SH-SY5Y (cell line): ENCODE results near the gene SEMA4D.

ENCODE experiments used
- GATA2 ChIP-seq: IDR thresholded peaks from 2 replicates; pipeline ENCODE4 v1.6.1; 2011; ENCODE audit warnings: mild to moderate bottlenecking, low read depth, low read length
- GATA3 ChIP-seq: IDR thresholded peaks from 2 replicates; pipeline ENCODE4 v1.6.1; 2011; ENCODE audit warnings: low read depth, mild to moderate bottlenecking, low read length, moderate library complexity

SEMA4D gene

GRCh38 chr9:89352874-89353649 lies 144.9 kb downstream of the SEMA4D start:
- TF ChIP-seq GATA3 (no peak), GATA2 (no peak)

GRCh38 chr9:89352451-89352850 lies 145.5 kb downstream of the SEMA4D start:
- TF ChIP-seq GATA2: no peak
- no peak for TF ChIP-seq GATA3

DNA sequence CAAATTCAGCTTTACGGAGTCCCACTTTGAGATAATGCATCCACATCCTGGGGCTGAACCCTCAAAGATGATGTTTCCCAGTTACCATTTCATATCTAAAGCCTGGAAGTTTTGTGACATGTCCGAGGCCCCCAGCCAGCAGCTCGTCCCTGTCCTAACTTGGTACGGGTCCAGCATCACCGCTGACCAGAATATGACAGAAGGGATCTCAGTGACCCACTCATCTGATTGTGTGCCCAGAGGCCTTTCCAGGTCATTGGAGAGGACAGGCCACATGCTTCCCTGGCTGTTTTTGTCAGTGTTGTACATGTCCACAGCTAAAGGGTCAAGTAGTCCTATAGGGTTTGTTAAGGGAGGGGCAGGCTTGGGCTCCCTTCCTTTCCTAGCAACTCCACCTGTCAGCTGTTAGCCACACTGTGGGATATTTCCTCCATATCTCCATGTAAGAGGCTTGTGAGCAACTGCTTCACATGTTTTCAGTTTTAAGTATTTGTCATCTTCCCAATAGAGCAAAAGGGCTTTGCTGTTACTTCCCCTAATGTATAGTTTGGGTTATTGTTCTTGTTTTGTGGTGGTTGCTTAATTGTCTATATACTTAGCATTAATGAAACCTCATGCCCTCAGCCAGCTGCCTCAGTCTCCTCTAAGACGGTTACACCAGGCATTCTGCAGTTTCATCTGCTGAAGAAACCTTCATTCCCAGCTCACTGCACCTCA lies 146.2 kb downstream of the SEMA4D start:
- TF ChIP-seq GATA3: no peak
- no peak for TF ChIP-seq GATA2

DNA sequence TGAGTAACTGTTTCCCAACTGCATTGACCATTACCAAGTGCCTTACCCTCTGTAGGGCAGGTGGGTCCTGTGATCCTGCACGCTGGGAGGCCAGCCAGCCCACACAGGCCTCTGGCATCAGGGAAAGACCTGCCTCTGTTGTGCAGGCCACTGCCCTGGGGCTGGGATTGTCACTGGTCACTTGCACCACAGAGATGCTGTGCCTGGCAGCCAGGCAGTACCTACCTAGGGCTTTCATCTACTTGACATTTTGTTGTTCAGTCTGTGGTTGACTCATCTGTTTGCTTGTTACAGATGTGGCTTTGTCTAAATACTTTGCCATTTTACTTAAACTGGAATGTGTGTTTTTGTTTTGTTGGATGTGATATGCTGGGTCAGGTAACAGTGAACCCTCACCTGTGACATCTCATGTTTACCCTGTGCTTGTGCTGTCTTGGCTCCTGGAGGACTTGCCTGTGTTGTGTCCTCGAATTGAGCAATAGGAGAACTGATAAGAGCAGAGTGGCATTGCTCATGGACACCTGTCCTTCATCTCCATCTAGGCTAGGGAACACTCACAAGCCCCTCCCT lies 146.8 kb downstream of the SEMA4D start:
- no peak for TF ChIP-seq GATA2
- no peak for TF ChIP-seq GATA3

GRCh38 chr9:89349607-89350006 lies 148.3 kb downstream of the SEMA4D start:
- no peak for TF ChIP-seq GATA3
- TF ChIP-seq GATA2: no peak

GRCh38 chr9:89347651-89348050 lies 150.3 kb downstream of the SEMA4D start:
- TF ChIP-seq GATA3: no peak
- no peak for TF ChIP-seq GATA2

GRCh38 chr9:89346696-89347095 lies 151.2 kb downstream of the SEMA4D start:
- TF ChIP-seq GATA2 (no peak), GATA3 (no peak)

DNA sequence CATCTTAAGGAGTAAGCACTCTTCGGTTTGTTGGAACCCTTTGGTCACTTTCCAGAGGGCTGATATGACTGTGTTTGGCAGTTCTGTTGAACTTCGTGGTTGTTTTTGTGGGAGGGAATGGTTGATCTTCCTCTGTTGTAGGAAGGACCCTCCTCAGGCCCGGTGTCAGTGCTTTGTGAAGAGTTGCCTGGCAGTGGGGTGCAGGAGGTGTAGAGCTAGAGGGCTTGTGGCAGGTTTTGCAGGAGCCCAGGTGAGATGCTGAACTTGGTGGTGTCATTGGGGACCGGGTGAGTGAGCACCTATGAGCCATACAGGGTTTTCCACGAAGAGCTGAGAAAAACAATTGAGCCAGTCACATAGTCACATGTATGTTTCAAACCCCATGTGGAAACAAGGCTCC lies 152.4 kb downstream of the SEMA4D start:
- no peak for TF ChIP-seq GATA2
- no peak for TF ChIP-seq GATA3

DNA sequence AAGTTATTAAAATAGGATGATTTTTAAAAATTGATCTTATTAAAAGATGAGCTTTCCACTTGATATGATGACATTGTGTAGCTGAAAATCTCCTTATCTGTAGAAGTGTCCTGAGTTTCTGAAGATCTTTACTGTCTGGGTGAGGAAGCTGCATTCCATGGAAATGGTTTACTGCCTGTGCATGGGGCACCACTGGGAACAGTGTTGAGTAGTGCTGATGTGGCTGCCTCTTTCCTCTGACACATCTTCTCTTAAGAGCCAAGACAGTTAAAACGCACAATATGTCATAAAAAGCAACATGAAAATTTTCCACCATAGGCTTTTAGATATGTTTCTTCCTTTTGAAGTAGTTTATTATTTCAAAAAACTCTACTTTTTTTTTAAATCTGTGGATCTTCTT lies 155.0 kb downstream of the SEMA4D start:
- TF ChIP-seq GATA3 (no peak), GATA2 (no peak)

GRCh38 chr9:89342213-89342612 lies 155.7 kb downstream of the SEMA4D start:
- TF ChIP-seq GATA2: no peak
- no peak for TF ChIP-seq GATA3

DNA sequence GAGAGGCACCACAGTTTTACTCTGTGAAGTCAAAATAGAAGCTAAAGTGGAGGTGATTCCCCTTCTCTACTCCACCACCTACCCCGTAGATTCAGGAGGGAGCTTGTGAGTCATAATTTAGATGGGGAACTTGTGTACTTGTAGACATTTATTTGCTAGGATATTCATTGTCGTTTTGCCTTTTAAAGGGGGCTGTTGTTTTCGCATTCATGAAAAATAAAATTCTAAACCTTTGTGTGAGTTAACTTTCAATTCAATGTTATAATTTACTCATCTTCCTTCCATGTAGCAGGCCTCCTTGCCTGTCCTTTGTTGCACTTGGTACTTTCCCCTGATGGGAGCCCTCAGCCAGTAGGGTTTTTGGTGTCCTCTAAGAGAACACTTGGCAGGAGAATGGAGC lies 157.6 kb downstream of the SEMA4D start:
- no peak for TF ChIP-seq GATA2
- TF ChIP-seq GATA3: no peak

DNA sequence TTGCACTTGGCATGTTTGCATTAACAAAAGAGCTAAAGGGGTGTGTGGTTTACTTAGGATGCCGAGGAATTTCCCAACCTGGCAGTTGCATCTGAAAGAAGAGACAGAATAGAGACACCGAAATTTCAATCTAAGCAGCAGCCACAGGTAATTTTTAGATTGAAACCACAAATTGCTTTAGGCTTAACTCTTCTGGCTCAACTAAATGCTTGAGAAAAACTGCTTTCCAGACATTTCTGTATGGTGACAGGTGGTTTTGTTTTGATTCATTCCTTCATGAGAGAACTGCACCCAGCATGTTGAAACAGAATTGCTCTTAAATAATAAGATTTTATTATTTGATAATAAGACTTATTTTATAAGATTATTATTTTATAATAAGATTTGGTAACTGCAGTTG lies 158.1 kb downstream of the SEMA4D start:
- TF ChIP-seq GATA2 (no peak), GATA3 (no peak)

- TF ChIP-seq GATA3 (peak; percentile 88), GATA2 (peak; percentile 98)
Measured at GRCh38 chr9:89330513-89330912, 167.4 kb downstream of the SEMA4D start.

DNA sequence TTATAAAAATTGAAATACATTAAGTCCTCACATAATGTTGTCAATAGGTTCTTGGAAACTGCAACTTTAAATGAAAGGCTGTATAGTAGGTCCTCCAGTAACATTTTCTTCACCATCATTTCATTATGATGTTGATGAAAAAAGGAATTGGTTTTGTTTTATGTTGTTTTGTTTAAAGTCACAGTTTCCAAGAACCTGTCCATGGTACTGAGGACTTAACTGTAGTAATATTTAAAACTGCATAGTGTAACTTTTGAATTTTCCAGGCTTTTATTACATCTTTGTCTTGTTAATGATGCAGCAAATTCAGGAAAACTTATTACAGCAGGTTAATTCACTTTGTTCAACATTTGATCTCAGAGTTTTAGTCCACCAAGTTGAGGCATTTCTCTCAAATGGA lies 168.0 kb downstream of the SEMA4D start:
- no peak for TF ChIP-seq GATA3
- TF ChIP-seq GATA2: no peak

DNA sequence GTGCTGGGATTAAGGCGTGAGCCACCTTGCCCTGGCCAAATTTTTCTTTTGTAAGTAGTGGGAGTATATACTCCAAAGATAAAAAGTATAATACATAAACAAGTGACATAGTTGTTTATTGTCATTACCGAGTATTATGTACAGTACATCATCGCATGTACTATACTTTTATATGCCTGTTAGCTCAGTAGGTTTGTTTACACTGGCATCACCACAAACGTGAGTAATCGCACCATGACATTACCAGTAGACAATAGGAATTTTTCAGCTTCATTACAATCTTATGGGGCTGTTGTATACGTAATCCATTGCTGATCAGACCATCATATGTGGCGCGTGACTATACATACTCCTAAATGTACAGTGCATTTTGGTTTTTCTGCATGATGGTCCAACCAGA lies 169.8 kb downstream of the SEMA4D start:
- TF ChIP-seq GATA3 (no peak), GATA2 (no peak)
